ENCODE data around the gene CNTFR.
"Not testable (repeated sequence)": the region's sequence is repeated elsewhere in the genome, so short reads cannot be mapped to it uniquely, and the experiment has no call there.

Gene CNTFR
- long read RNA-seq, result 0 reads

- H3K27ac ChIP-seq (replicated peaks), result no peak within 1 kb of the TSS
- peaks cover 76% of the 10 kb centered on the region for H3K27me3 ChIP-seq (ENCODE audit: insufficient read depth, poor library complexity, severe bottlenecking)
- no peak for DNase-seq (ENCODE audit: low read depth in 1 of 2, low spot score in 1 of 2)
- TF ChIP-seq POLR2AphosphoS5 (IDR thresholded peaks at IDR 0.05; ENCODE audit: low read depth), result no peak
- TF ChIP-seq SPI1 (IDR thresholded peaks at IDR 0.05; ENCODE audit: borderline replicate concordance, low read depth), result no peak
- no peak for TF ChIP-seq CTCF (IDR thresholded peaks at IDR 0.05; ENCODE audit: insufficient read depth, low read length)
- no peak for TF ChIP-seq GABPA (IDR thresholded peaks at IDR 0.05; ENCODE audit: low read depth)
- TF ChIP-seq, protein P1, sequence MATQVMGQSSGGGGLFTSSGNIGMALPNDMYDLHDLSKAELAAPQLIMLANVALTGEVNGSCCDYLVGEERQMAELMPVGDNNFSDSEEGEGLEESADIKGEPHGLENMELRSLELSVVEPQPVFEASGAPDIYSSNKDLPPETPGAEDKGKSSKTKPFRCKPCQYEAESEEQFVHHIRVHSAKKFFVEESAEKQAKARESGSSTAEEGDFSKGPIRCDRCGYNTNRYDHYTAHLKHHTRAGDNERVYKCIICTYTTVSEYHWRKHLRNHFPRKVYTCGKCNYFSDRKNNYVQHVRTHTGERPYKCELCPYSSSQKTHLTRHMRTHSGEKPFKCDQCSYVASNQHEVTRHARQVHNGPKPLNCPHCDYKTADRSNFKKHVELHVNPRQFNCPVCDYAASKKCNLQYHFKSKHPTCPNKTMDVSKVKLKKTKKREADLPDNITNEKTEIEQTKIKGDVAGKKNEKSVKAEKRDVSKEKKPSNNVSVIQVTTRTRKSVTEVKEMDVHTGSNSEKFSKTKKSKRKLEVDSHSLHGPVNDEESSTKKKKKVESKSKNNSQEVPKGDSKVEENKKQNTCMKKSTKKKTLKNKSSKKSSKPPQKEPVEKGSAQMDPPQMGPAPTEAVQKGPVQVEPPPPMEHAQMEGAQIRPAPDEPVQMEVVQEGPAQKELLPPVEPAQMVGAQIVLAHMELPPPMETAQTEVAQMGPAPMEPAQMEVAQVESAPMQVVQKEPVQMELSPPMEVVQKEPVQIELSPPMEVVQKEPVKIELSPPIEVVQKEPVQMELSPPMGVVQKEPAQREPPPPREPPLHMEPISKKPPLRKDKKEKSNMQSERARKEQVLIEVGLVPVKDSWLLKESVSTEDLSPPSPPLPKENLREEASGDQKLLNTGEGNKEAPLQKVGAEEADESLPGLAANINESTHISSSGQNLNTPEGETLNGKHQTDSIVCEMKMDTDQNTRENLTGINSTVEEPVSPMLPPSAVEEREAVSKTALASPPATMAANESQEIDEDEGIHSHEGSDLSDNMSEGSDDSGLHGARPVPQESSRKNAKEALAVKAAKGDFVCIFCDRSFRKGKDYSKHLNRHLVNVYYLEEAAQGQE (IDR thresholded peaks at IDR 0.05; ENCODE audit: insufficient replicate concordance, low read depth), result no peak
- peak within 1 kb of the TSS; percentile 7; the same call in 1 of the 2 replicates for H3K4me3 ChIP-seq (replicated peaks; ENCODE audit: insufficient read depth, low read length)
Measured at GRCh38 chr9:34589636-34590380, at the start of gene CNTFR. CNTFR (minus strand) TSS chr9:34589724; CDS start chr9:34568981, 20,743 bp downstream.

- not testable (repeated sequence) for H3K27ac ChIP-seq (replicated peaks); DNase-seq (ENCODE audit: low read depth in 1 of 2, low spot score in 1 of 2); H3K4me3 ChIP-seq (replicated peaks; ENCODE audit: insufficient read depth, low read length); H3K27me3 ChIP-seq (ENCODE audit: insufficient read depth, poor library complexity, severe bottlenecking)
Measured at GRCh38 chr9:34639322-34639721, 49.8 kb upstream of the CNTFR start.

- Histone ChIP-seq H3K27me3 (ENCODE audit: insufficient read depth, poor library complexity, severe bottlenecking) (no peaks in the 10 kb centered on the region), H3K4me3 (replicated peaks; ENCODE audit: insufficient read depth, low read length) (peak overlapping the region; percentile 56), H3K27ac (replicated peaks) (peak overlapping the region; percentile 89)
- TF ChIP-seq, protein P1 (IDR thresholded peaks at IDR 0.05; ENCODE audit: insufficient replicate concordance, low read depth), result no peak
- no peak for TF ChIP-seq GABPA (IDR thresholded peaks at IDR 0.05; ENCODE audit: low read depth)
- no peak for DNase-seq (ENCODE audit: low read depth in 1 of 2, low spot score in 1 of 2)
Measured at GRCh38 chr9:34638138-34638445, 48.6 kb upstream of the CNTFR start.

- Histone ChIP-seq H3K27ac (replicated peaks) (peak within 1 kb of the TSS; percentile 89), H3K27me3 (ENCODE audit: insufficient read depth, poor library complexity, severe bottlenecking) (no peaks in the 10 kb centered on the region), H3K4me3 (replicated peaks; ENCODE audit: insufficient read depth, low read length) (peak within 1 kb of the TSS; percentile 56)
- DNase-seq (ENCODE audit: low read depth in 1 of 2, low spot score in 1 of 2), result peak; percentile 88 to 93
- TF ChIP-seq POLR2AphosphoS5 (IDR thresholded peaks at IDR 0.05; ENCODE audit: low read depth) (peak; percentile 67), GABPA (IDR thresholded peaks at IDR 0.05; ENCODE audit: low read depth) (no peak; the same call in 1 of the 2 replicates)
- TF ChIP-seq, protein P1 (IDR thresholded peaks at IDR 0.05; ENCODE audit: insufficient replicate concordance, low read depth), result peak; percentile 62
Measured at GRCh38 chr9:34637356-34638137, 48.0 kb upstream of the CNTFR start, which contains the start of gene SIGMAR1. SIGMAR1 (minus strand) TSS chr9:34637787; CDS start chr9:34637697, 90 bp downstream.
